ENCODE measurements around the gene CDSN.

CDSN gene

GRCh38 chr6:31079656-31080261, 40.5 kb downstream of the CDSN start:
- H3K9ac ChIP-seq (ENCODE audit: low read depth, low read length, poor library complexity, severe bottlenecking) = peak overlapping the region; percentile 51
- no peaks in the 10 kb centered on the region for H3K9me2 ChIP-seq (replicated peaks; ENCODE audit: low read depth, low read length)
- peak overlapping the region; percentile 62 for H3K4me3 ChIP-seq (ENCODE audit: low read length, poor library complexity, severe bottlenecking)
- peak overlapping the region; percentile 95 for H2AFZ ChIP-seq (ENCODE audit: low read length)
- H3K27me3 ChIP-seq (ENCODE audit: insufficient read depth, low read length, poor library complexity, severe bottlenecking) = no peaks in the 10 kb centered on the region
- H3F3A ChIP-seq (ENCODE audit: low read depth) = no peaks in the 10 kb centered on the region
- H3K36me3 ChIP-seq (ENCODE audit: insufficient read depth, low read length) = no peaks in the 10 kb centered on the region
- no peaks in the 10 kb centered on the region for H3K79me2 ChIP-seq (ENCODE audit: insufficient read depth, low read length)
- H4K20me1 ChIP-seq (ENCODE audit: insufficient read depth, low read length, poor library complexity, severe bottlenecking) = no peaks in the 10 kb centered on the region
- H3K4me2 ChIP-seq (ENCODE audit: low read depth, low read length, poor library complexity, severe bottlenecking) = peak overlapping the region; percentile 66
- H3K9me3 ChIP-seq (ENCODE audit: insufficient read depth, low read depth, low read length) = no peaks in the 10 kb centered on the region
- TF ChIP-seq CTCF (conservative IDR thresholded peaks at IDR 0.05; ENCODE audit: low read length) (peak; percentile 89), EZH2phosphoT487 (IDR thresholded peaks at IDR 0.05; ENCODE audit: borderline replicate concordance) (no peak)
- H3K4me1 ChIP-seq (ENCODE audit: insufficient read depth, low read length, poor library complexity, severe bottlenecking) = peaks cover 4% of the 10 kb centered on the region

- Histone ChIP-seq H3K27me3 (ENCODE audit: insufficient read depth, low read length, poor library complexity, severe bottlenecking) (no peaks in the 10 kb centered on the region), H3K9ac (ENCODE audit: low read depth, low read length, poor library complexity, severe bottlenecking) (no peak overlapping the region), H3K36me3 (ENCODE audit: insufficient read depth, low read length) (no peaks in the 10 kb centered on the region), H3K79me2 (ENCODE audit: insufficient read depth, low read length) (no peaks in the 10 kb centered on the region), H3K9me2 (replicated peaks; ENCODE audit: low read depth, low read length) (no peaks in the 10 kb centered on the region), H3K4me2 (ENCODE audit: low read depth, low read length, poor library complexity, severe bottlenecking) (no peak overlapping the region), H3K4me3 (ENCODE audit: low read length, poor library complexity, severe bottlenecking) (no peak overlapping the region), H3K9me3 (ENCODE audit: insufficient read depth, low read depth, low read length) (no peaks in the 10 kb centered on the region), H4K20me1 (ENCODE audit: insufficient read depth, low read length, poor library complexity, severe bottlenecking) (no peaks in the 10 kb centered on the region), H3F3A (ENCODE audit: low read depth) (no peaks in the 10 kb centered on the region), H2AFZ (ENCODE audit: low read length) (no peak overlapping the region), H3K4me1 (ENCODE audit: insufficient read depth, low read length, poor library complexity, severe bottlenecking) (peaks cover 4% of the 10 kb centered on the region)
- TF ChIP-seq EZH2phosphoT487 (IDR thresholded peaks at IDR 0.05; ENCODE audit: borderline replicate concordance) (no peak), CTCF (conservative IDR thresholded peaks at IDR 0.05; ENCODE audit: low read length) (no peak)
Observed at GRCh38 chr6:31076611-31077010, 43.6 kb downstream of the CDSN start.

- TF ChIP-seq EZH2phosphoT487 (IDR thresholded peaks at IDR 0.05; ENCODE audit: borderline replicate concordance) (no peak), CTCF (conservative IDR thresholded peaks at IDR 0.05; ENCODE audit: low read length) (no peak)
- no peaks in the 10 kb centered on the region for H3K27me3 ChIP-seq (ENCODE audit: insufficient read depth, low read length, poor library complexity, severe bottlenecking)
- no peaks in the 10 kb centered on the region for H3K79me2 ChIP-seq (ENCODE audit: insufficient read depth, low read length)
- H4K20me1 ChIP-seq (ENCODE audit: insufficient read depth, low read length, poor library complexity, severe bottlenecking) = no peaks in the 10 kb centered on the region
- H3K4me3 ChIP-seq (ENCODE audit: low read length, poor library complexity, severe bottlenecking) = no peak overlapping the region
- no peaks in the 10 kb centered on the region for H3K9me3 ChIP-seq (ENCODE audit: insufficient read depth, low read depth, low read length)
- peaks cover 4% of the 10 kb centered on the region for H3K4me1 ChIP-seq (ENCODE audit: insufficient read depth, low read length, poor library complexity, severe bottlenecking)
- no peak overlapping the region for H3K4me2 ChIP-seq (ENCODE audit: low read depth, low read length, poor library complexity, severe bottlenecking)
- no peak overlapping the region for H3K9ac ChIP-seq (ENCODE audit: low read depth, low read length, poor library complexity, severe bottlenecking)
- H3K36me3 ChIP-seq (ENCODE audit: insufficient read depth, low read length) = no peaks in the 10 kb centered on the region
- H3K9me2 ChIP-seq (replicated peaks; ENCODE audit: low read depth, low read length) = no peaks in the 10 kb centered on the region
- no peak overlapping the region for H2AFZ ChIP-seq (ENCODE audit: low read length)
- H3F3A ChIP-seq (ENCODE audit: low read depth) = no peaks in the 10 kb centered on the region
Observed at GRCh38 chr6:31075528-31075927, 44.7 kb downstream of the CDSN start.

Measured in Loucy (cell line).